OCI-LY3 (cell line): ENCODE data around the gene SLC9C1.

Source experiments
- H2AFZ ChIP-seq: fragments of 200-600, 300-600 bp; shearing (Covaris generic); 2 replicates; pipeline ENCODE4 v1.6.0; 2014; ENCODE audit warnings: antibody characterized with exemption, low read depth, low read length
- H3K27ac ChIP-seq: fragments of 200-600, 300-600 bp; sonication (generic); 2 replicates; pipeline ENCODE4 v1.5.1; 2014; ENCODE audit warnings: mild to moderate bottlenecking, low read length, moderate library complexity, mixed read lengths
- H3K27me3 ChIP-seq: fragments of 200-600, 300-600 bp; sonication (generic); 2 replicates; pipeline ENCODE4 v1.6.1; 2014; ENCODE audit warnings: low read depth, low read length, mixed read lengths
- H3K36me3 ChIP-seq: fragments of 200-600, 300-600 bp; sonication (generic); replicated peaks from 2 replicates; pipeline ENCODE3; 2014; ENCODE audit warnings: low read depth, low read length, mixed read lengths
- H3K4me1 ChIP-seq: fragments of 300-600, 200-600 bp; sonication (generic); 2 replicates; pipeline ENCODE4 v1.6.1; 2014; ENCODE audit warnings: low read length, mixed read lengths
- H3K4me2 ChIP-seq: fragments of 200-600, 300-600 bp; sonication (generic); 2 replicates; pipeline ENCODE4 v1.6.1; 2014; ENCODE audit warnings: low read length, mixed read lengths
- H3K4me3 ChIP-seq: fragments of 300-600, 200-600 bp; sonication (generic); 2 replicates; pipeline ENCODE4 v1.5.1; 2014; ENCODE audit warnings: antibody characterized with exemption, mild to moderate bottlenecking, low read length, moderate library complexity
- H3K79me2 ChIP-seq: fragments of 300-600, 200-600 bp; shearing (Covaris generic); 2 replicates; pipeline ENCODE4 v1.6.1; 2014; ENCODE audit warnings: mild to moderate bottlenecking, low read length, mixed read lengths
- H3K9ac ChIP-seq: fragments of 300-600, 200-600 bp; shearing (Covaris generic); 2 replicates; pipeline ENCODE4 v1.6.0; 2014; ENCODE audit warnings: mild to moderate bottlenecking, low read length, moderate library complexity
- H3K9me3 ChIP-seq: fragments of 200-600, 300-600 bp; shearing (Covaris generic); 2 replicates; pipeline ENCODE4 v1.6.1; 2014; ENCODE audit warnings: low read length, mixed read lengths; ENCODE audit not compliant: insufficient read depth
- H4K20me1 ChIP-seq: fragments of 200-600, 300-600 bp; sonication (generic); 2 replicates; pipeline ENCODE4 v1.6.1; 2016; ENCODE audit warnings: low read length, mixed read lengths; ENCODE audit not compliant: insufficient read depth
- EZH2phosphoT487 ChIP-seq: fragments of 200-600 bp; shearing (Covaris generic); IDR thresholded peaks from 2 replicates; pipeline ENCODE4 v1.6.1; 2018; ENCODE audit warnings: antibody characterized with exemption, mixed run types, low read depth
- TF ChIP-seq, protein P1 (sequence below): fragments of 200-600, 300-600 bp; sonication (generic); IDR thresholded peaks from 2 replicates; pipeline ENCODE4 v1.5.1; 2014; ENCODE audit warnings: antibody characterized with exemption, low read length, low read depth

SLC9C1 gene

GRCh38 chr3:112095731-112096130 is 198.3 kb downstream of the SLC9C1 start:
- H3K9ac ChIP-seq = no peak overlapping the region
- H4K20me1 ChIP-seq = no peaks in the 10 kb centered on the region
- no peak overlapping the region for H3K27ac ChIP-seq
- H3K36me3 ChIP-seq = no peaks in the 10 kb centered on the region
- TF ChIP-seq, protein P1, sequence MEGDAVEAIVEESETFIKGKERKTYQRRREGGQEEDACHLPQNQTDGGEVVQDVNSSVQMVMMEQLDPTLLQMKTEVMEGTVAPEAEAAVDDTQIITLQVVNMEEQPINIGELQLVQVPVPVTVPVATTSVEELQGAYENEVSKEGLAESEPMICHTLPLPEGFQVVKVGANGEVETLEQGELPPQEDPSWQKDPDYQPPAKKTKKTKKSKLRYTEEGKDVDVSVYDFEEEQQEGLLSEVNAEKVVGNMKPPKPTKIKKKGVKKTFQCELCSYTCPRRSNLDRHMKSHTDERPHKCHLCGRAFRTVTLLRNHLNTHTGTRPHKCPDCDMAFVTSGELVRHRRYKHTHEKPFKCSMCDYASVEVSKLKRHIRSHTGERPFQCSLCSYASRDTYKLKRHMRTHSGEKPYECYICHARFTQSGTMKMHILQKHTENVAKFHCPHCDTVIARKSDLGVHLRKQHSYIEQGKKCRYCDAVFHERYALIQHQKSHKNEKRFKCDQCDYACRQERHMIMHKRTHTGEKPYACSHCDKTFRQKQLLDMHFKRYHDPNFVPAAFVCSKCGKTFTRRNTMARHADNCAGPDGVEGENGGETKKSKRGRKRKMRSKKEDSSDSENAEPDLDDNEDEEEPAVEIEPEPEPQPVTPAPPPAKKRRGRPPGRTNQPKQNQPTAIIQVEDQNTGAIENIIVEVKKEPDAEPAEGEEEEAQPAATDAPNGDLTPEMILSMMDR = no peak
- TF ChIP-seq EZH2phosphoT487 = no peak
- no peaks in the 10 kb centered on the region for H3K79me2 ChIP-seq
- H3K4me3 ChIP-seq = no peak overlapping the region
- no peak overlapping the region for H3K4me2 ChIP-seq
- no peak overlapping the region for H2AFZ ChIP-seq
- H3K27me3 ChIP-seq = no peaks in the 10 kb centered on the region
- no peaks in the 10 kb centered on the region for H3K9me3 ChIP-seq
- peaks cover 11% of the 10 kb centered on the region for H3K4me1 ChIP-seq

GRCh38 chr3:112093180-112093522 is 200.9 kb downstream of the SLC9C1 start:
- H3K9ac ChIP-seq = no peak overlapping the region
- no peaks in the 10 kb centered on the region for H3K27me3 ChIP-seq
- peaks cover 11% of the 10 kb centered on the region for H3K4me1 ChIP-seq
- H3K79me2 ChIP-seq = no peaks in the 10 kb centered on the region
- no peaks in the 10 kb centered on the region for H3K9me3 ChIP-seq
- no peaks in the 10 kb centered on the region for H3K36me3 ChIP-seq
- H3K4me3 ChIP-seq = no peak overlapping the region
- TF ChIP-seq, protein P1 = no peak
- no peak for TF ChIP-seq EZH2phosphoT487
- peak overlapping the region; percentile 21; the same call in 1 of the 2 replicates for H3K4me2 ChIP-seq
- 0 out of 2 replicates have a peak overlapping the region, but pooled peaks have one; percentile 13 for H2AFZ ChIP-seq
- no peak overlapping the region for H3K27ac ChIP-seq
- H4K20me1 ChIP-seq = no peaks in the 10 kb centered on the region

GRCh38 chr3:112092496-112093179 is 201.4 kb downstream of the SLC9C1 start:
- no peak overlapping the region for H3K27ac ChIP-seq
- no peak overlapping the region for H3K4me3 ChIP-seq
- TF ChIP-seq, protein P1 = no peak
- TF ChIP-seq EZH2phosphoT487 = no peak
- peaks cover 11% of the 10 kb centered on the region for H3K4me1 ChIP-seq
- H3K9ac ChIP-seq = no peak overlapping the region
- peak overlapping the region; percentile 21 for H3K4me2 ChIP-seq
- H4K20me1 ChIP-seq = no peaks in the 10 kb centered on the region
- H3K9me3 ChIP-seq = no peaks in the 10 kb centered on the region
- no peaks in the 10 kb centered on the region for H3K27me3 ChIP-seq
- 0 out of 2 replicates have a peak overlapping the region, but pooled peaks have one; percentile 13 for H2AFZ ChIP-seq
- no peaks in the 10 kb centered on the region for H3K36me3 ChIP-seq
- H3K79me2 ChIP-seq = no peaks in the 10 kb centered on the region

DNA sequence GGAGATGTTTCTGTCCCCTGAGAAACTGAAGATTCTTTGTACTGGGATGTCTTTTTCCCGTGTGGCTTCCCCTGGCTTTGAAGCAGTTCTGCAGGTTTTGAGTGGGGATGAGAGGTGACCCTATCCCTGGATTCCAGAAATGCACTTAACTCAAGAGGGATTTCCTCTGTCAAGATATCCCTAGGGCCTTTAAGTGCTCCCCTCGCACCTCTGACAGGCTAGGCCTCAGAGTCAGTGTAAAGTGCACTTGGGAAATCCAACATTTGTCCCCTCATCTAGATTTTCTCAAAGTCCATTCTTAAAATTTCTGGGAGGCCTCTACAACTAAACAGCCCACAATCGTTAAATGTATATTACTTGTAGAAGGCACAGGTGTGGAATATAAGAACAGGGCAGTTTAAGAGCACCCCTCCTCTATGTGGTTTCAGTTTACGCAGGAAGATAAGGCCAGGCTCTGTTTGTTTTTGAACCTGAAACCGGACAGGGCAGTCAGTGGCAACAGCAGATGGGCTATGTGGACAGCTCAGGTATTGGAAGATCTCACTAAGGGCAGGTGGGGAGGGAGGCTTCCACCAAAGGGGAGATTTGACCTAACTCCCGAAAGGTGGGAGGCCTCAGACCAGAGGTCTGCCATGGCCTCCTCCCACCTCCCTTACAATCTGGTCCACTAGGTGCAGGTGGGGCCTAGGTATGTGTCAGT is 203.0 kb downstream of the SLC9C1 start:
- H3K4me2 ChIP-seq = no peak overlapping the region
- H3K27ac ChIP-seq = no peak overlapping the region
- no peak overlapping the region for H3K9ac ChIP-seq
- H3K27me3 ChIP-seq = 0 out of 2 replicates have a peak, but pooled peaks cover 3% of the 10 kb centered on the region
- no peaks in the 10 kb centered on the region for H3K9me3 ChIP-seq
- no peak overlapping the region for H2AFZ ChIP-seq
- H3K36me3 ChIP-seq = no peaks in the 10 kb centered on the region
- peaks cover 19% of the 10 kb centered on the region for H3K4me1 ChIP-seq
- no peak overlapping the region for H3K4me3 ChIP-seq
- no peaks in the 10 kb centered on the region for H3K79me2 ChIP-seq
- TF ChIP-seq, protein P1 = no peak
- no peak for TF ChIP-seq EZH2phosphoT487
- H4K20me1 ChIP-seq = no peaks in the 10 kb centered on the region
